Heart left ventricle (tissue), 16 donors: ENCODE measurements around the gene LSS. TPM values are rescaled to one million over a fixed set of nuclear protein-coding genes. Genes with fewer than 3 reads are reported as not detected.
A peak's percentile ranks its signal among the peaks of the same experiment; 100 is the strongest.

Experiments used
- ATAC-seq, 4 donors: fragments of 200-7000 bp; cut with Tn5 transposase; one replicate each; pipeline ENCODE4 v1.9.1; 2020 to 2022; ENCODE audit warnings: moderate library complexity in 4 of 4, mild to moderate bottlenecking in 3 of 4, moderate number of reproducible peaks in 1 of 4
- DNase-seq, 5 donors: peaks; one replicate each; pipeline ENCODE4 v3.0.0-alpha.2; 2020
- H3K27ac ChIP-seq, 12 donors: fragments of 200-600 bp; sonication (generic) in 4 of 12; one replicate each; pipeline versions ENCODE4 v1.5.0 to v1.8.0; 2016 to 2022; ENCODE audit warnings: mild to moderate bottlenecking in 2 of 12
- H3K27me3 ChIP-seq, 9 donors: fragments of 200-600 bp; sonication (generic) in 2 of 9; one replicate each; pipeline versions ENCODE4 v1.5.1 to v1.8.0; 2016 to 2022; ENCODE audit warnings: mild to moderate bottlenecking in 3 of 9
- H3K36me3 ChIP-seq, 9 donors: fragments of 200-600 bp; sonication (generic) in 2 of 9; one replicate each; pipeline versions ENCODE4 v1.5.0 to v1.8.0; 2018 to 2022; ENCODE audit warnings: mild to moderate bottlenecking in 2 of 9
- H3K4me1 ChIP-seq, 12 donors: fragments of 200-600 bp; sonication (generic) in 4 of 12; one replicate each; pipeline versions ENCODE4 v1.5.0 to v1.8.0; 2016 to 2022; ENCODE audit warnings: mild to moderate bottlenecking in 3 of 12
- H3K4me3 ChIP-seq, 12 donors: fragments of 200-600 bp; sonication (generic) in 4 of 12; one replicate each; pipeline versions ENCODE4 v1.5.0 to v1.8.0; 2017 to 2022; ENCODE audit warnings: mild to moderate bottlenecking in 9 of 12, moderate library complexity in 4 of 12
- H3K9me3 ChIP-seq, 12 donors: fragments of 200-600 bp; sonication (generic) in 4 of 12; one replicate each; pipeline versions ENCODE4 v1.5.0 to v1.8.0; 2016 to 2022; ENCODE audit warnings: mild to moderate bottlenecking in 1 of 12
- CTCF ChIP-seq, 12 donors: fragments of 200-600 bp; sonication (generic) in 4 of 12; IDR thresholded peaks; one replicate each; pipeline versions ENCODE4 v1.5.0 to v1.8.0; 2018 to 2022; ENCODE audit warnings: antibody characterized with exemption in 12 of 12, mild to moderate bottlenecking in 5 of 12
- POLR2A ChIP-seq, 2 donors: fragments of 450-650 bp; IDR thresholded peaks; one replicate each; pipeline ENCODE4 v1.6.1; 2017; ENCODE audit warnings: antibody characterized with exemption in 2 of 2, mild to moderate bottlenecking in 2 of 2, moderate library complexity in 2 of 2
- WGBS, 4 donors: extraction: QIAGEN DNeasy Blood & Tissue Kit in 2 of 4; methylation state at CpG; one replicate each; pipeline versions ENCODE4 v1.1.5 to v1.1.7; 2013 to 2018; 5-methylcytosine and 5-hydroxymethylcytosine counted together
- intact Hi-C, 10 donors: fragments of 100-400 bp; cut with DNase I; formaldehyde crosslinking; loops; one replicate each; pipeline versions ENCODE4 v1.11.1 to v1.14.2; 2022
- polyA plus RNA-seq, 2 donors: library from polyadenylated mRNA; stranded (reverse); fragments of 200-250 nt; gene quantifications; one replicate each; pipeline ENCODE4 v1.2.3, GENCODE V29; 2013
- total RNA-seq, 9 donors: library from RNA; depleted of rRNA in 2 of 9; stranded (reverse); fragments of >200 nt in 2 of 9; fragmentation: NEBNext Ultra II Directional in 3 of 9; extraction: Animal tissue kit (Norgen Biotek cat#: 25700) in 3 of 9; gene quantifications; one replicate each; pipeline versions ENCODE4 v1.1.0 to v1.2.4, GENCODE V29; 2016 to 2023
- donor health status: ischemic (EF 13 %, LVEDD 7.1; RV severe dilation, severe dysfunction).
- donor health status: healthy with polysubstance abuse.
- donor health status: DM: no; HTN: yes; CAD: no.
- donor health status: DM: no; HTN: no; CAD: no.
- donor health status: ischemic (EF 25% LVEDD 6.9; RV normal size, moderate dysfunction).
- donor health status: ischemic (EF 25% LVEDD 5.7; RV mildly dilated, moderate dysfunction).
- donor health status: healthy.
- donor health status: DM: yes; HTN: yes; CAD: no.
- donor health status: ischemic (EF 35%, LVEDD 5.7; RV mildly dilated, moderate dysfunction).
- donor health status: nonischemic (EF 11% LVEDD 7.7; RV severe dilation, severe dysfunction).
- donor health status: DM: yes; HTN: yes; CAD: no.
- donor health status: PGD.
- donor health status: ischemic (EF 29% LVEDD 5.4; RV normal size, mild dysfunction).
- donor health status: nonischemic (EF 23%, LVEDD 6.1; RV moderate dilation, normal function).

LSS gene
- total and polyA plus RNA-seq, 11 donors: 25.1 to 65.5 (median 40.7) TPM

DNA sequence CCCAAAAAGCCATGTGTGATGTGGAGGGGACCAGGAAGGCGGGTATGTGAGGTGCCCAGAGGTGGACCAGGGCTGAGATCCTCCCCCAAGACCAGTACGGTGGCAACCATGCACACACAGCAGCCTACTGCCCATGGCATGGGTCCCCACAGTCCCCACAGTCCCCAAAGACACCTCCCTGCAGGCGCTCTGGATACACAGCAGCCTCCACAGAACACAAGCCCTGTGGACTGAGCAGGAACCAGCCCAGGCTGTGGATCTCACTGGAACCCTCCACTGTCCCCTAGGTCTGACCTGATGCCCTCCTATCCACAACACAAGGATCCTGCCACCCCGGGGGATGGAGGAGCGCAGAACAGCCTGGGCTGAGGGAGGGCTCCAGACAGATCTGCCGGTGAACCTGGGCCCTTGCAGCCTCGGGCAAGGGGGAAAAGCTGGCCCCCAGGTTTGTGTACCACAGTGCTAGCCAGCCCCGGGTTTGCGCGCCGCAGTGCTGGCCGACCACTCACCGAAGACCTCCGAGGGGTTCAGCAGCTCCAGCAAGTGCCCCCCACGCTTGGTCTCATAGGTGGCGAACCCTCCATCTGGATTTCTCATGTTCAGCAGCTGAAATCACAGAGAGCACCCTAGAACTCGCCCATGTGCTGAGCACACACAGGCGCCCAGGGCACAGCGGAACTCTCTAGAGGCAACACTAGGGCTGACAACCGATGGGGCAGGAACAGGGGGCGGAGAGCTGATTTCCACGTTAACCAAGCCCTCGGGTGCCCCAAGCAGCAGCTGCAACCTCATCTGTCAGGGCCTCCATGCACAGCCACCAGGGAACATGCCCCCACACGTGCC is 22.2 kb downstream of the LSS start:
- Histone ChIP-seq H3K27ac (no peak overlapping the region), H3K27me3 (no peaks in the 10 kb centered on the region), H3K4me1 (peaks cover 0 to 8% (median 0%) of the 10 kb centered on the region in 12 donors), H3K4me3 (no peak overlapping the region), H3K36me3 (peaks cover 0 to 86% (median 76%) of the 10 kb centered on the region in 9 donors), H3K9me3 (no peaks in the 10 kb centered on the region)
- 93 to 98% (median 94%) methylated on average over 9 to 24 of the region's 24 CpGs for WGBS, 4 donors
- DNase-seq: peak in 1 of 5 donors; percentile 55
- intact Hi-C loops: no loop called here
- peak in 1 of 4 donors; percentile 21 for ATAC-seq
- TF ChIP-seq POLR2A (IDR thresholded peaks at IDR 0.05): no peak
- TF ChIP-seq CTCF (IDR thresholded peaks at IDR 0.05): no peak

- H3K4me3 ChIP-seq: no peak overlapping the region
- TF ChIP-seq POLR2A (IDR thresholded peaks at IDR 0.05): no peak
- no peak for TF ChIP-seq CTCF (IDR thresholded peaks at IDR 0.05)
- H3K27ac ChIP-seq: no peak overlapping the region
- peak in 1 of 5 donors; percentile 52 for DNase-seq
- H3K27me3 ChIP-seq: no peaks in the 10 kb centered on the region
- intact Hi-C loops: no loop called here
- peaks cover 0 to 82% (median 76%) of the 10 kb centered on the region in 9 donors for H3K36me3 ChIP-seq
- H3K9me3 ChIP-seq: no peaks in the 10 kb centered on the region
- ATAC-seq: no peak
- H3K4me1 ChIP-seq: peaks cover 0 to 8% (median 0%) of the 10 kb centered on the region in 12 donors
- 94 to 96% (median 95%) methylated on average over 10 to 16 of the region's 16 CpGs for WGBS, 4 donors
Observed at GRCh38 chr21:46205766-46206162, 22.8 kb downstream of the LSS start.

DNA sequence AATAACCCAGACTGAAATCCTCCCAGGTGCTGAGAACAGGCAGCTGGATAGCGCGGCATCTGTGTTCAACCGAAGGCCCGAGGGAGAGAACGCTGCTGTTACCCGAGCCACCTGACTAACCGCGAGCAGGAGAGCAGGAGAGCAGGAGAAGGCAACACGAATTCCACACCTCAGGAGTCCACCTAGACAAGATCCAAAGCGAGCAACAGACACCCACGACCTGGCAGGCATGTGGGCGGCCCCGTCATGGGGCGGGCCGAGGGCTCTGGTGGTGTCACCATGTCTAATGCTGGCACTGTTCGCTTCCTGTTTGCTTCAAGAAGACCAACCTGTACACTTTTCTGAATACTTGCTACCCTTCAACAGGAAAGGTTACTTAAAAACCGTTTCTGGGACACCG is 23.4 kb downstream of the LSS start:
- intact Hi-C loops: no loop called here
- no peak for ATAC-seq
- H3K27me3 ChIP-seq: no peaks in the 10 kb centered on the region
- H3K4me1 ChIP-seq: peaks cover 0 to 8% (median 0%) of the 10 kb centered on the region in 12 donors
- no peaks in the 10 kb centered on the region for H3K9me3 ChIP-seq
- peaks cover 0 to 83% (median 78%) of the 10 kb centered on the region in 9 donors for H3K36me3 ChIP-seq
- WGBS, 4 donors: 90 to 93% (median 92%) methylated on average over 18 of the region's 18 CpGs
- peak in 1 of 5 donors; percentile 42 for DNase-seq
- no peak overlapping the region for H3K4me3 ChIP-seq
- TF ChIP-seq CTCF (IDR thresholded peaks at IDR 0.05): no peak
- TF ChIP-seq POLR2A (IDR thresholded peaks at IDR 0.05): no peak
- H3K27ac ChIP-seq: no peak overlapping the region

GRCh38 chr21:46203203-46203600 is 25.4 kb downstream of the LSS start:
- no peaks in the 10 kb centered on the region for H3K9me3 ChIP-seq
- DNase-seq: no peak
- H3K27ac ChIP-seq: peak overlapping the region in 11 of 12 donors; percentile 3 to 83 (median 64)
- H3K27me3 ChIP-seq: no peaks in the 10 kb centered on the region
- TF ChIP-seq CTCF (IDR thresholded peaks at IDR 0.05) (no peak), POLR2A (IDR thresholded peaks at IDR 0.05) (no peak)
- intact Hi-C loops: no loop called here
- no peak overlapping the region for H3K4me3 ChIP-seq
- peaks cover 0 to 8% (median 0%) of the 10 kb centered on the region in 12 donors for H3K4me1 ChIP-seq
- peaks cover 0 to 84% (median 72%) of the 10 kb centered on the region in 9 donors for H3K36me3 ChIP-seq
- 93 to 98% (median 96%) methylated on average over 8 of the region's 8 CpGs for WGBS, 4 donors
- no peak for ATAC-seq
